ENCODE data around the gene TMEM253. TPM values are rescaled to one million over a fixed set of nuclear protein-coding genes. Genes with fewer than 3 reads are reported as not detected.

The TMEM253 gene
- polyA plus RNA-seq, 1 of the 3 experiments (the other 2 are of a cell fraction), result 0.82 TPM

DNA sequence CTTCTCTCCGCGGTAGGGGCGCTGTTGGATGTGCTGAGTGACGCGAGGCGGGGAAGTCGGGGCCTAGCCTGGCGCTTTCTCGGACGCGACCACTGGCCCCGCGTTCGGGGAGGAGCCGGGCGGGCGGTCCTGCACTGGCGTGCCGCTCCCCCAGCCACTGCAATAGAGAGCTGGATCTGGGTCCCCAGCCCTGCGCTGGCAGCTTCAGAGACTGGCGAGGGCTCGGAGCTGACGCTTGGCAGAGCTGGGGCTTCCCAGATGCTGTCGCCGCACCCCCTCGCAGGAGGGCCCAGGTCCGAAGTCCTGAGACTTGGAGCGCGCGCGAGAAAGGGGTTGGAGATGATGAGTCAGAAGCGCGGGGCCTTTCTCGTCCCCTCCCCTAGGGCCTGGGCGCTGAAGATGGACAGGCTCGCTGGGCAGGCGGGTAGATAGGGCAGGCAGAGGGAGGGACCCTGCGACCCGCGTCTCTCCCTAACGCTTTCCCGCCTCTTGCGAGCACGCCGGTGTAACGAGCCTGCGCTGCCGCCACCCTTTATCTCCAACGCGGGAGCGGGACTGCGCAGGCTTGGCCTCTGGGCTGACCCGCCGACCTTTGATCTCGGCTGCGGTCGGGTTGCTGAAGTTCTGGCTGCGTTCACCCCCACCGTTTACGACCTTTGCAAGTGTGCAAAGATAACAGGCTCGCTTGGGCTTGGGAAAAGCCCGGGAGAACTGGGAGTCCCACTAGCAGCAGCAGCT is 3.0 kb downstream of the TMEM253 start:
- peak overlapping the region; percentile 90 to 99 for H3K27ac ChIP-seq (ENCODE audit: low read depth in 2 of 2, low read length in 1 of 2)
- H4K20me1 ChIP-seq (ENCODE audit: insufficient read depth), result no peaks in the 10 kb centered on the region
- H2AFZ ChIP-seq (ENCODE audit: low read depth), result peak overlapping the region; percentile 86
- H3K36me3 ChIP-seq (replicated peaks in 1 of 2; ENCODE audit: control insufficient read depth in 1 of 2, insufficient read depth in 2 of 2, low read length in 1 of 2), result no peaks in the 10 kb centered on the region
- peak; percentile 92 for DNase-seq
- H3K9me3 ChIP-seq, result no peaks in the 10 kb centered on the region
- no peaks in the 10 kb centered on the region for H3K27me3 ChIP-seq (ENCODE audit: insufficient read depth)
- TF ChIP-seq RCOR1 (IDR thresholded peaks at IDR 0.05; ENCODE audit: low read length) (peak; percentile 10; the same call in 1 of the 2 replicates), EP300 (IDR thresholded peaks at IDR 0.05; ENCODE audit: borderline replicate concordance in 1 of 2, low read depth in 1 of 2, low read length in 1 of 2) (peak in 1 of 2 experiments; percentile 82; a peak in 2 of 4 replicates), SIN3A (IDR thresholded peaks at IDR 0.05; ENCODE audit: borderline replicate concordance, low read depth, low read length) (peak; percentile 77), YY1 (IDR thresholded peaks at IDR 0.05; ENCODE audit: low read depth) (peak; percentile 32), TEAD4 (IDR thresholded peaks at IDR 0.05; ENCODE audit: borderline replicate concordance, insufficient read depth) (no peak), ZBTB33 (IDR thresholded peaks at IDR 0.05; ENCODE audit: borderline replicate concordance, low read depth) (peak; percentile 97), MAX (IDR thresholded peaks at IDR 0.05; ENCODE audit: low read depth) (0 out of 2 replicates have a peak, but pooled peaks have one; percentile 76), FOSL2 (IDR thresholded peaks at IDR 0.05; ENCODE audit: borderline replicate concordance, low read depth) (peak; percentile 82; the same call in 1 of the 2 replicates), GATA2 (CRISPR knock-in tag; IDR thresholded peaks at IDR 0.05) (no peak), MXI1 (IDR thresholded peaks at IDR 0.05; ENCODE audit: low read depth, low read length) (peak; percentile 12; the same call in 1 of the 2 replicates), POLR2AphosphoS5 (IDR thresholded peaks at IDR 0.05; ENCODE audit: low read depth, low read length) (peak; percentile 80), FOXJ3 (CRISPR knock-in tag; IDR thresholded peaks at IDR 0.05) (no peak; the same call in 1 of the 2 replicates), CTCF (IDR thresholded peaks at IDR 0.05) (peak; percentile 65), CHD2 (IDR thresholded peaks at IDR 0.05; ENCODE audit: low read length, partially characterized antibody) (peak; percentile 98)
- TF ChIP-seq, protein P1, sequence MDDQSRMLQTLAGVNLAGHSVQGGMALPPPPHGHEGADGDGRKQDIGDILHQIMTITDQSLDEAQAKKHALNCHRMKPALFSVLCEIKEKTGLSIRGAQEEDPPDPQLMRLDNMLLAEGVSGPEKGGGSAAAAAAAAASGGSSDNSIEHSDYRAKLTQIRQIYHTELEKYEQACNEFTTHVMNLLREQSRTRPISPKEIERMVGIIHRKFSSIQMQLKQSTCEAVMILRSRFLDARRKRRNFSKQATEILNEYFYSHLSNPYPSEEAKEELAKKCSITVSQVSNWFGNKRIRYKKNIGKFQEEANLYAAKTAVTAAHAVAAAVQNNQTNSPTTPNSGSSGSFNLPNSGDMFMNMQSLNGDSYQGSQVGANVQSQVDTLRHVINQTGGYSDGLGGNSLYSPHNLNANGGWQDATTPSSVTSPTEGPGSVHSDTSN (IDR thresholded peaks at IDR 0.05), result peak; percentile 79
- 4% methylated on average over 18 of the region's 62 CpGs for WGBS (ENCODE audit: low lambda C conversion rate)
- H3K4me3 ChIP-seq (ENCODE audit: low read depth in 2 of 2, low read length in 1 of 2), result peak overlapping the region; percentile 82 to 86
- CTCF ChIA-PET, result interaction anchor here (0.6 to 20.5 kb wide), 36 partner anchors 9 to 642 kb away, joined by 3 to 555 read pairs (median 6); partner anchors contain the start of genes ARHGEF40, METTL17, NDRG2 and PIP4P1
- H3K79me2 ChIP-seq (ENCODE audit: insufficient read depth), result no peaks in the 10 kb centered on the region
- peak overlapping the region; percentile 96 for H3K9ac ChIP-seq
- peaks cover 18 to 39% of the 10 kb centered on the region in 2 experiments for H3K4me1 ChIP-seq (ENCODE audit: control insufficient read depth in 1 of 2, insufficient read depth in 2 of 2, low read depth in 1 of 2, low read length in 1 of 2)
- POLR2A ChIA-PET, result interaction anchor here (0.7 to 2.9 kb wide), 9 partner anchors 9 to 89 kb away, joined by 3 to 14 read pairs (median 3); partner anchors contain the start of gene ARHGEF40
- H3F3A ChIP-seq (replicated peaks; ENCODE audit: insufficient read depth), result peaks cover 18% of the 10 kb centered on the region
- no peaks in the 10 kb centered on the region for H3K9me2 ChIP-seq
- peak overlapping the region; percentile 96 for H3K4me2 ChIP-seq
